HepG2 (cell line): Measurements from ENCODE around the gene PRSS8. TPM values are rescaled to one million over a fixed set of nuclear protein-coding genes. Genes with fewer than 3 reads are reported as not detected.

Experiments
- HDAC2 ChIP-seq: sonication (generic); formaldehyde crosslinking; IDR thresholded peaks from 2 replicates; pipeline ENCODE4 v1.4.0; 2020; ENCODE audit warnings: missing genetic modification reagents
- KLF6 ChIP-seq: IDR thresholded peaks from 2 replicates; pipeline ENCODE4 v1.8.0; 2016; ENCODE audit warnings: missing biosample characterization, missing genetic modification reagents
- PHF21A ChIP-seq: sonication (generic); formaldehyde crosslinking; IDR thresholded peaks from 2 replicates; pipeline ENCODE4 v1.5.0; 2020; ENCODE audit warnings: mild to moderate bottlenecking, missing genetic modification reagents
- RARA ChIP-seq: IDR thresholded peaks from 2 replicates; pipeline ENCODE4 v1.6.1; 2016; ENCODE audit warnings: missing genetic modification reagents, missing compliant biosample characterization
- REPIN1 ChIP-seq: sonication (generic); formaldehyde crosslinking; IDR thresholded peaks from 2 replicates; pipeline ENCODE4 v1.8.0; 2022; ENCODE audit warnings: missing genetic modification reagents, low read depth, mild to moderate bottlenecking, borderline replicate concordance
- SALL2 ChIP-seq: sonication (generic); formaldehyde crosslinking; IDR thresholded peaks from 2 replicates; pipeline ENCODE4 v1.8.1; 2023; ENCODE audit warnings: mild to moderate bottlenecking, missing genetic modification reagents, inconsistent platforms
- SP2 ChIP-seq: sonication (generic); formaldehyde crosslinking; IDR thresholded peaks from 2 replicates; pipeline ENCODE4 v1.5.1; 2020; ENCODE audit warnings: mild to moderate bottlenecking, missing genetic modification reagents
- TCF7L2 ChIP-seq: IDR thresholded peaks from 2 replicates; pipeline ENCODE4 v1.6.1; 2011; ENCODE audit warnings: mild to moderate bottlenecking, low read depth, low read length, moderate library complexity
- ZNF180 ChIP-seq: sonication (generic); formaldehyde crosslinking; IDR thresholded peaks from 2 replicates; pipeline ENCODE4 v1.4.0; 2020; ENCODE audit warnings: low read depth, missing genetic modification reagents, borderline replicate concordance
- ZNF451 ChIP-seq: sonication (generic); formaldehyde crosslinking; IDR thresholded peaks from 2 replicates; pipeline ENCODE4 v1.5.0; 2020; ENCODE audit warnings: mild to moderate bottlenecking, missing genetic modification reagents
- ZNF543 ChIP-seq: sonication (generic); formaldehyde crosslinking; IDR thresholded peaks from 2 replicates; pipeline ENCODE4 v1.4.0; 2020; ENCODE audit warnings: mild to moderate bottlenecking, missing genetic modification reagents
- ZNF564 ChIP-seq: sonication (generic); formaldehyde crosslinking; IDR thresholded peaks from 2 replicates; pipeline ENCODE4 v1.8.1; 2023; ENCODE audit warnings: mild to moderate bottlenecking, missing genetic modification reagents
- ZNF569 ChIP-seq: sonication (generic); formaldehyde crosslinking; IDR thresholded peaks from 2 replicates; pipeline ENCODE4 v1.5.0; 2020; ENCODE audit warnings: mild to moderate bottlenecking, missing genetic modification reagents, moderate library complexity, borderline replicate concordance
- ZNF607 ChIP-seq: sonication (generic); formaldehyde crosslinking; IDR thresholded peaks from 2 replicates; pipeline ENCODE4 v1.5.1; 2020; ENCODE audit warnings: missing genetic modification reagents, mild to moderate bottlenecking, borderline replicate concordance
- ZNF629 ChIP-seq: sonication (generic); formaldehyde crosslinking; conservative IDR thresholded peaks from 2 replicates; pipeline ENCODE4 v1.5.0; 2020; ENCODE audit warnings: missing genetic modification reagents
- ZNF790 ChIP-seq: sonication (generic); formaldehyde crosslinking; IDR thresholded peaks from 2 replicates; pipeline ENCODE4 v1.8.0; 2022; ENCODE audit warnings: missing genetic modification reagents, mild to moderate bottlenecking, borderline replicate concordance
- polyA plus RNA-seq, 8 experiments: library from polyadenylated mRNA; depleted of rRNA in 3 of 8; stranded (reverse) in 7 of 8; unstranded in 1 of 8; fragments of >200 nt; fragmentation: Illumina TruSeq in 4 of 8; extraction: Trizol in 4 of 8; gene quantifications; 2 replicates each; pipeline versions ENCODE4 v1.2.1 to v1.2.3, GENCODE V29; 2011 to 2016; ENCODE audit warnings: low read depth in 4 of 8, missing spikeins in 1 of 8, mixed read lengths in 1 of 8; ENCODE audit not compliant: insufficient read depth in 1 of 8
- total RNA-seq, 5 experiments: library from RNA; depleted of rRNA; stranded (reverse); fragments of >200 nt; fragmentation: Illumina TruSeq; extraction: Trizol; gene quantifications; 2 replicates each; pipeline ENCODE4 v1.2.3, GENCODE V29; 2016; ENCODE audit warnings: low read depth in 1 of 5
- TF ChIP-seq, protein P1 (sequence below): sonication (generic); formaldehyde crosslinking; conservative IDR thresholded peaks from 2 replicates; pipeline ENCODE4 v1.8.0; 2022; ENCODE audit warnings: low read depth, missing genetic modification reagents
- TF ChIP-seq, protein P2 (sequence below): sonication (generic); IDR thresholded peaks from 2 replicates; pipeline ENCODE4 v1.6.1; 2016; ENCODE audit warnings: low read depth, borderline replicate concordance
- TF ChIP-seq, protein P3 (sequence below): sonication (generic); formaldehyde crosslinking; IDR thresholded peaks from 2 replicates; pipeline ENCODE4 v1.4.0; 2020; ENCODE audit warnings: missing genetic modification reagents, borderline replicate concordance
- TF ChIP-seq, protein P4 (sequence below): IDR thresholded peaks from 2 replicates; pipeline ENCODE4 v1.6.1; 2016; ENCODE audit warnings: missing genetic modification reagents, missing compliant biosample characterization

PRSS8 gene
- total and polyA plus RNA-seq, 2 of the 13 experiments (the other 11 are each of a cell fraction or from before 2014, with no cell fraction given), result 2.6 to 7.2 TPM

DNA sequence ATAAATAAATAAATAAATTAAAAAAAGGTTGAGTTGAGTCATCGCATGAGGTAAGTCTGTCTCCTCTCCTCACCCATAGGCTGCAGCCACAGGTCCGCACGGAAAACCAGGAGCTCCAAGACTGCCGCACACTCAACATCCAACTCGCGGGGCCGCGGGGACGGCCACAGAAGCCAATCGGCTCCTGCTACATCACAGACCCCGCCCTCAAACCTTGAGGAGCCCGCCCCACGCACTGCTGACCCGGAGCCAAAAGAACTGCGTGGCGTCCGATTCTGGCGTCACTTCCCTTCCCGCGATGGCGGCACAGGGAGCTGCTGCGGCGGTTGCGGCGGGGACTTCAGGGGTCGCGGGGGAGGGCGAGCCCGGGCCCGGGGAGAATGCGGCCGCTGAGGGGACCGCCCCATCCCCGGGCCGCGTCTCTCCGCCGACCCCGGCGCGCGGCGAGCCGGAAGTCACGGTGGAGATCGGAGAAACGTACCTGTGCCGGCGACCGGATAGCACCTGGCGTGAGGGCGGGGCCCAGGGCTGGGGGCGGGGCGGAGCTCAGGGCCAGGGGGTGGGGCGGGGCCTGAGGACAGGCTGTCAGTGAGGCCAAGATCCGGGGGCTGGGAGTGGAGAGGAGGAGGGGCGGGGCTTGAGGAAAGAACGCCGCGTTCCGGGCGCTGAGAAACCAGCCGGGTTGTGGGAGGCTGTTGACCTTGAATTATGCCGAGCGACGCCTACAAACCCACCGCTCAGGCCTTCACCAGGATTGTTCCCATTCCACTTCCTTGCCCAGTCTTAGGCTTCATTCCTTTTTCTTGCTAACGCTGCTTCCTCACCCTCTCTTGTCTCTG lies 17.9 kb downstream of the PRSS8 start, which contains the start of gene KAT8 (continued):
- TF ChIP-seq, protein P1, sequence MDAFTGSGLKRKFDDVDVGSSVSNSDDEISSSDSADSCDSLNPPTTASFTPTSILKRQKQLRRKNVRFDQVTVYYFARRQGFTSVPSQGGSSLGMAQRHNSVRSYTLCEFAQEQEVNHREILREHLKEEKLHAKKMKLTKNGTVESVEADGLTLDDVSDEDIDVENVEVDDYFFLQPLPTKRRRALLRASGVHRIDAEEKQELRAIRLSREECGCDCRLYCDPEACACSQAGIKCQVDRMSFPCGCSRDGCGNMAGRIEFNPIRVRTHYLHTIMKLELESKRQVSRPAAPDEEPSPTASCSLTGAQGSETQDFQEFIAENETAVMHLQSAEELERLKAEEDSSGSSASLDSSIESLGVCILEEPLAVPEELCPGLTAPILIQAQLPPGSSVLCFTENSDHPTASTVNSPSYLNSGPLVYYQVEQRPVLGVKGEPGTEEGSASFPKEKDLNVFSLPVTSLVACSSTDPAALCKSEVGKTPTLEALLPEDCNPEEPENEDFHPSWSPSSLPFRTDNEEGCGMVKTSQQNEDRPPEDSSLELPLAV (CRISPR knock-in tag), result no peak
- TF ChIP-seq ZNF180 (CRISPR knock-in tag) (no peak), ZNF564 (CRISPR knock-in tag) (0 out of 2 replicates have a peak, but pooled peaks have one; percentile 38), TCF7L2 (no peak), REPIN1 (CRISPR knock-in tag) (peak; percentile 89), ZNF451 (CRISPR knock-in tag) (0 out of 2 replicates have a peak, but pooled peaks have one; percentile 60), ZNF607 (peak; percentile 80; the same call in 1 of the 2 replicates), KLF6 (peak; percentile 92; the same call in 1 of the 2 replicates), HDAC2 (CRISPR knock-in tag) (peak; percentile 61; the same call in 1 of the 2 replicates), PHF21A (CRISPR knock-in tag) (peak; percentile 76), ZNF569 (CRISPR knock-in tag) (no peak), ZNF790 (CRISPR knock-in tag) (peak; percentile 50; the same call in 1 of the 2 replicates), SP2 (CRISPR knock-in tag) (peak; percentile 91), SALL2 (CRISPR knock-in tag) (peak; percentile 44; the same call in 1 of the 2 replicates), RARA (CRISPR knock-in tag) (peak; percentile 54), ZNF543 (CRISPR knock-in tag) (peak; percentile 93; the same call in 1 of the 2 replicates), ZNF629 (no peak)
- TF ChIP-seq, protein P2, sequence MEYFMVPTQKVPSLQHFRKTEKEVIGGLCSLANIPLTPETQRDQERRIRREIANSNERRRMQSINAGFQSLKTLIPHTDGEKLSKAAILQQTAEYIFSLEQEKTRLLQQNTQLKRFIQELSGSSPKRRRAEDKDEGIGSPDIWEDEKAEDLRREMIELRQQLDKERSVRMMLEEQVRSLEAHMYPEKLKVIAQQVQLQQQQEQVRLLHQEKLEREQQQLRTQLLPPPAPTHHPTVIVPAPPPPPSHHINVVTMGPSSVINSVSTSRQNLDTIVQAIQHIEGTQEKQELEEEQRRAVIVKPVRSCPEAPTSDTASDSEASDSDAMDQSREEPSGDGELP, result peak; percentile 46; the same call in 1 of the 2 replicates
- TF ChIP-seq, protein P3, sequence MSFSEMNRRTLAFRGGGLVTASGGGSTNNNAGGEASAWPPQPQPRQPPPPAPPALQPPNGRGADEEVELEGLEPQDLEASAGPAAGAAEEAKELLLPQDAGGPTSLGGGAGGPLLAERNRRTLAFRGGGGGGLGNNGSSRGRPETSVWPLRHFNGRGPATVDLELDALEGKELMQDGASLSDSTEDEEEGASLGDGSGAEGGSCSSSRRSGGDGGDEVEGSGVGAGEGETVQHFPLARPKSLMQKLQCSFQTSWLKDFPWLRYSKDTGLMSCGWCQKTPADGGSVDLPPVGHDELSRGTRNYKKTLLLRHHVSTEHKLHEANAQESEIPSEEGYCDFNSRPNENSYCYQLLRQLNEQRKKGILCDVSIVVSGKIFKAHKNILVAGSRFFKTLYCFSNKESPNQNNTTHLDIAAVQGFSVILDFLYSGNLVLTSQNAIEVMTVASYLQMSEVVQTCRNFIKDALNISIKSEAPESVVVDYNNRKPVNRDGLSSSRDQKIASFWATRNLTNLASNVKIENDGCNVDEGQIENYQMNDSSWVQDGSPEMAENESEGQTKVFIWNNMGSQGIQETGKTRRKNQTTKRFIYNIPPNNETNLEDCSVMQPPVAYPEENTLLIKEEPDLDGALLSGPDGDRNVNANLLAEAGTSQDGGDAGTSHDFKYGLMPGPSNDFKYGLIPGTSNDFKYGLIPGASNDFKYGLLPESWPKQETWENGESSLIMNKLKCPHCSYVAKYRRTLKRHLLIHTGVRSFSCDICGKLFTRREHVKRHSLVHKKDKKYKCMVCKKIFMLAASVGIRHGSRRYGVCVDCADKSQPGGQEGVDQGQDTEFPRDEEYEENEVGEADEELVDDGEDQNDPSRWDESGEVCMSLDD (CRISPR knock-in tag), result no peak
- TF ChIP-seq, protein P4, sequence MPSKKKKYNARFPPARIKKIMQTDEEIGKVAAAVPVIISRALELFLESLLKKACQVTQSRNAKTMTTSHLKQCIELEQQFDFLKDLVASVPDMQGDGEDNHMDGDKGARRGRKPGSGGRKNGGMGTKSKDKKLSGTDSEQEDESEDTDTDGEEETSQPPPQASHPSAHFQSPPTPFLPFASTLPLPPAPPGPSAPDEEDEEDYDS (CRISPR knock-in tag), result peak; percentile 76
